Stimulated activated CD4-positive, alpha-beta T cell treated with anti-CD3 and anti-CD28 coated beads, Interleukin-4, amount 100 ng/mL, for 1 hour (primary cell): Measurements from ENCODE around the gene SLC24A2.
"Not testable (repeated sequence)": the region's sequence is repeated elsewhere in the genome, so short reads cannot be mapped to it uniquely, and the experiment has no call there.

Experiments
- DNase-seq: peaks from one replicate; pipeline ENCODE4 v3.0.0-alpha.2; 2020

Gene SLC24A2

DNA sequence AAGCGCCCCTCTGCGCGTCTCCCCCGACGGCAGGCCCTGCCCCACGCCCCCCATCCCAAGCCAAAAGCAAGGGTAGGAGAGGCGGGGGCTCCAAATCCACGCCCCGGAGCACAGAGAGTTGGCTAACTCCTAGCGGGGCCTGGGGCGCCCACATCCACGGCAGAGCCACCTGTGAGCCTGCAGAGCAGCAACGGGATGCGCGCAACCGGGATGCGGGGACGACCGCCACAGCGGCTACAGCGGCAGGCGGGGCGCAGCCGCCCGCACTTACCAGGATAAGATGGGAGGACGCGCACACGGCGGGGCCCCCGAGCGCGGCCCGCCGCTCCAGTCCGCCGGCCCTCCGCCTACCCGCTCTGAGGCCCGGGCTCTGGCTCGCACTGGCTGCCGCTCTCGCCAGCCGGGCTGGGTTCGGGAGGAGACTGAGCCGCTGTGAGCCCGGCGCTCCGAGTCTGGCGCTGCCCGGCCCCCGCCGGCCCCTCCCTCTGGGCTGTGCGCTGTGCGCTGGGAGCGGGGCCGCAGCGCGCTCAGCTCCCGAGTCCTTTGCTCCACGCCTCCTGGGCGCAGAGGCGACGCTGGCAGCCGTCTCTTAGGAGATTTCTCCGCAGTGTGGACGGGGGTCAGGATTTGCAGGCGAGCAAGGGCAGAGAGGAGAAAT, at the start of gene SLC24A2:
SLC24A2 (minus strand) TSS at position 424 of the 658 bp plus-strand sequence.
- no peak for DNase-seq

DNA sequence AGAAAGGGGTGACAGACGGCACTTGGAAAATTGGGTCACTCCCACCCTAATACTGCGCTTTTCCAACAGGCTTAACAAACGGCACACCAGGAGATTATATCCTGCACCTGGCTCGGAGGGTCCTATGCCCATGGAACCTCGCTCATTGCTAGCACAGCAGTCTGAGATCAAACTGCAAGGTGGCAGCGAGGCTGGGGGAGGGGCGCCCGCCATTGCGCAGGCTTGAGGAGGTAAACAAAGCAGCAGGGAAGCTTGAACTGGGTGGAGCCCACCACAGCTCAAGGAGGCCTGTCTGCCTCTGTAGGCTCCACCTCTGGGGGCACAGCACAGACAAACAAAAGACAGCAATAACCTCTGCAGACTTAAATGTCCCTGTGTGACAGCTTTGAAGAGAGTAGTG, 44.5 kb upstream of the SLC24A2 start:
- DNase-seq, result not testable (repeated sequence)

DNA sequence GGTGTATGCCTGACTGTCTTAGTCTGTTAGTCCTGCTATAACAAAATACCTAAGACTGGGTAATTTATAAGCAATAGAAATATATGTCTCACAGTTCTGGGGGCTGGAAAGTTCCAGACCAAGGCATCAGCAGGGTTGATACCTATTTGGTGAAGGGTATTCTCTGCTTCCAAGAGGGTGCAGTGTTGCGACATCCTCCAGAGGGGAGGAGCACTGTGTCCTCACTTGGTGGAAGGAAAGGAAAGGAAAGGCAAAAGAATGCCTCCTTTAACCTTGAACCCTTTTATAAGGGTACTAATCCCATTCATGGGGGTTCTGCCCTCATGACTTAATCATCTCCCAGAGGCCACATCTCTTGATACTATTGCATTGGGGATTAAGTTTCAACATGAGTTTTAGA, 42.0 kb upstream of the SLC24A2 start:
- no peak for DNase-seq

DNA sequence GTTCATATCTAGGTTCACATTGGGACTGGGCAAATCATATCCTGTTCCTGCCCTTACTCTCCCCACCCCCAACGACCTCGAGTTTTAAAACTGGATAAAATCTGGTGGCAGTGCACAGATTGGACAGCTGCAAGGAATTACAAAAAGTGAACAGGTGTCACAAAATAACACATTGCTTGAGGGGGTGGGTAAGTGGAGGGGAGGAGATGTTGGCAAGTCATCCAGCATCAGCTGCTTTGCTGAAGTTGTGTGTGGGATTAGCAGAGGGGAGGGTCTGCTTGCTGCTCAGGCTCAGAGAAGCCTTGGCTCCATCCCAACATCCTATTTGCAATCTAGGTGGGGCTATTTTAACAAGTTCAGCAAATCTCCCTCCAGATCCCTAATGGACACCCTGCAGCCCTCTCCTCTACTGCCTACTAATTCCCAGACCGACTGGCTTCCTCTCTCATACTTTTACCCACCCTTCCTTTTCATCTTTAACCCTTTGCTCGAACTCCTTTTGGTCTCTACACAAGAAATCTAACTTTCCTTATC, 39.8 kb upstream of the SLC24A2 start:
- no peak for DNase-seq

DNA sequence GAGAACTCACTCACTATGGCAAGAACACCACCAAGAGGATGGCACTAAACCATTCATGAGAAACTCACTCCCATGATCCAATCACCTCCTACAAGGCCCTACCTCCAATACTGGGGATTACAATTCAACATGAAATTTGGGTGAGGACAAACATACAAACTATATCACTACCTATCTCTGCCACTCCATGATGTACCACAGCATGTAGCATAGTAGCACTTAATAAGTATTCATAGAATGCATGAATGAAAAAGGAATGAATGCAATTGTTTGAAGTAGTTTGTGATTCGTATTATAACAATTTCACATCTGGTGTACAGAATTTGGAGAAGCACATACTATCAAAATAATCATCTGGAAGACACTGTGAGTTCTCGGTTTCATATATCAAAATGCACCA, 27.9 kb upstream of the SLC24A2 start:
- no peak for DNase-seq

DNA sequence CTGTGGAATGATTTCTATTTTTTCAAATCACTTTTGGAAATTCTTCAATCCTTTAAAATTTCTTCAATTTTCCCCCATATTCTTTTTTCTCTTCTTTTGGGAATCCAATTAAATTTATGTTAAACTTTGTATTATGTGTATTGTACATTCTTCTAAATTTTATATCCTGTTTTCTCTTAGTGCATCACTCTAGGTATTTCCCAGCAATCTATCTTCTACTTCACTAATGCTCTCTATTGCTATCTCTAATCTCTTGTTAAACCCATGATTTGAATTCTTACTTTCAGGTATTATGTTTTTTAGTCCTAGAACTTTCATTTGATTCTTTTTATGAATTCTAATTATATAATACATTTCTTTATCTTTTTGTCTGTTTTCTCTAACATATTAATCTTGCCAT, 23.4 kb upstream of the SLC24A2 start:
- no peak for DNase-seq

DNA sequence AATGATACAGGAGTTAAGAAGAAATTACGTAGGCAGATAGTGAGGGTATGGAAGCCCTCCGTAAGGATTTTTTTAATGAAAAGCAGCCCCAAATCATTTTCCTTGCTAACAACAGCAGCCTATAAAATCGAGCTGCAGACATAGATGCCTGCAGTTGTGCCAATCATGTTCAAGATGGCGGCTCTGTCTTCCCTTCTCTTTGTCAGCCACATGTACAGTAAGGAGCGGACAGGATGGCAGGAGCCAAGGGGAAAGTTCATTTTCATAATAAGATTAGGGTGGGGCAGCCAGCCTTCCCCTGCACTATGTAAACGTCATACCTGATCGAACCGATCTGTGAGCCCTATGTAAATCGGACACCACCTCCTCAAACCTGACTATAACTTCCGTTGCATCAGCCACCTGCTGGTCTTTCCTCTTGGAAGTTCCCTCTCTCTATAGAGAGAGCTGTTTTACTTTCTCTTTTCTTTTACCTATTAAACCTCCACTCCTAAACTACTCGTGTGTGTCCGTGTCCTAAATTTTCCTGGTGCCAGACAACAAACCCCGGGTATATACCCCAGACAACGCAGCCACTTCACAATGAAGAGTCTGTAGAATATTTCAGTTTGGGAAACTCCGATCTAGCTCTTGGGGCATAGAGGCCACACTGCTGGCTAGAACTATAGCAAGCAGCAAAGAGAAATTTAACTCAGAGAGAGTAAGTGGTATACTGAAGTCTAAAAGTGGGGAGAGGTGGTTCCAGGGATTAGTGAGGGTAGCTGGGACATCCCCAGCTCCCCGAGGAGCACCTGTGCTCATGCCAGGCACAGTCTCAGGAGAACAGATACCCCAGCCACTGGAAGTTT, 20.8 kb upstream of the SLC24A2 start:
- no peak for DNase-seq

DNA sequence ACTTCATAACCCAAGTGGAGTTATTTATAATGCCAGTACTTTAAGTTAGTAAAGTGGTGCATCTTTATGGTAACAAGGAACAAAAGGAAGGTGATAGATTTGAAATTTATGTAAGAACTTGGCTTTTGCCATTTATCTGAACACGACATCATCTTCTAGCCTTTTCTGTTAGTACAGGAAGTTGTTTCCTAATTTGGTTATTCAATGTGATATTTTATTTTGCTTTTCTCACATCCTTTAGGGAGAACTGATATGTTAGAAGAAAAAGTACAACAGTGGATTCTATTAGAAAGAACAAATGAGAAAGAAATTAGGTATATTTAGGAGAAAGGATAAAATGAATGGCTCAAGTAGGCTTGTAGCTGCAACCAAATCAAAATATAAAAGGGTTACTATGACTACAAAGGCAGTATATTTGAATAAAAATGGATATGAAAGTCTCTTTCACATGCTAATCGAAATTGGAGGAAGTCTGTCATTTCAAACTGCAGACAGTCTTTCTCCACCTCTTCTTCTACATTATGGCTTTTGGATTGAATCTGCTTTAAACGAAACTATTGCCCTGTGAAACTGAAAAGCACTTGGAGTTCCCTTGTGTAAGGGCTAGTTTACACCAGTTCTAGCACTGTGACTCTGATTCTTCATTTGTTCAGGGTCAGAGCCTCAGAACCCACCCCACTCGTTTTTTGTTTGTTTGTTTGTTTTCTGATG, 18.5 kb upstream of the SLC24A2 start:
- no peak for DNase-seq

DNA sequence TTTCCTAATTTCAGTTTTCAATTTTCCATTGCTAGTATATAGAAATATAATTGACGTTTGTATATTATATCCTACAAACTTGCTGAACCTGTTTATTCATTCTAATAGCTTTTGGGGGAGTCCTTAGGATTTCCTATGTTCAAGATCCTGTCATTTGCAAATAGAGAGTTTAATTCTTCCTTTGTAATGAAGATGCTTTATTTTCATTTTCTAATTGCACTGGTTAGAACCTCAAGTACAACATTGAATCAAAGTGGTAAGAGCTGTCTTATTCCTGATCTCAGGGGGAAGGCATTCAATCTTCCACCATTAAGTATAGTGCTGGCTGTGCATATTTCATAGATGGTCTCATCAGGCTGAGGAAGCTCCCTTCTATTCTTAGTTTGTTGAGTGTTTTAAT, 15.6 kb upstream of the SLC24A2 start:
- DNase-seq, result no peak

DNA sequence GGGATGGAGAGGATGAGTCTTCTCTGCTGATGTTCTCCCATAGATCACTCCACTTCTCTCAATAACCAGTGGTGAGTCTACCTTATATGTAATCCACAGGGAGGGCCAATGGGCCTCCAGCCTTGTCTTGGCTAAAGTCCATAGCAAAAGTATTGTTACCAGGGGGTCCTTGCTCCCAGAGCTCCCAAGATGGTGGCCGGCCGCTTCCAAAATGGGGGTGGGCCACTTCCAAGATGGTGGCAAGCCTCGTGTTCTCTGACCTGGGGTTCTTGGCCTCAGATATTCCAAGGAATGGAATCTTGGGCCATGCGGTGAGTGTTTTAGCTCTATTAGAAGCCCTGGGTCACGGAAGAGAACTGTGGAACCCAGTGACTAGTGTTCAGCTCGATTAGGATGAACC, 12.0 kb upstream of the SLC24A2 start:
- DNase-seq, result no peak

DNA sequence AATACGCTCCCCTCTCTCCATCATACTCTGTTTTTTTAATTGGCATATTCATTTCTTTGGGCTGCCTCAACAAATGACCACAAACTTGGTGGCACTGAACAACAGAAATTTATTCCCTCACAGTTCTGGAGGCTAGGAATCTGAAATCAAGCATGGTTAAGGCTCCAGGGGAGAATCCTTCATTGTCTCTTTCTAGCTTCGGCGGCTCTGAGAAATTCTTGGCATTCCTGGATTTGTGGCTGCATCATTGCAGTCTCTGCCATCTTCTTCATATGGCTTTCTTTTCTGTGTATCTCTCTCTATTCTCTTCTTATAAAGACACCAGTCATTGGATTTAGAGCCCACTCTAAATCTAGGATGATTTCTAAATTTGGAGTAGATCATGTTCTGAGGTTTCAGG, 10.9 kb upstream of the SLC24A2 start:
- DNase-seq, result no peak

DNA sequence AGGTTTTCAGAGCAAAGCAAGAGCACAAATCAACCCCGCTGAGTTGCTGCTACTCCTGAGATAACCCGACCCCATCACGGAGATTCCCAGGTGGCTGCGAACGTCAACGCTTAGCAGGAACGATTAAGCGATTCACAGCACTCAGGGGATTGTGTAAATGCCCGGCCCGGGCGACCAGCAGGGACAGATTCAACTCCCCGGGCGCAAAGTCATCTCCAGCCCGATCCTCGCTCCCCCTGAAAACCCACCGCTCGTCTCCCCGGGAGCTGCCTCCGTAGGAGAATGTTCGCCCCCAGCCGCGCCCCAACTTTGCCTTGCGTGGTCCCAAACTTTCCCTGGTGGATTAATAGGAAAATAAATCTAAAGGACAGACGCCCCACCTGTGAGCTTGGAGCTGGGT, 685 bp downstream of the SLC24A2 start:
- no peak for DNase-seq

DNA sequence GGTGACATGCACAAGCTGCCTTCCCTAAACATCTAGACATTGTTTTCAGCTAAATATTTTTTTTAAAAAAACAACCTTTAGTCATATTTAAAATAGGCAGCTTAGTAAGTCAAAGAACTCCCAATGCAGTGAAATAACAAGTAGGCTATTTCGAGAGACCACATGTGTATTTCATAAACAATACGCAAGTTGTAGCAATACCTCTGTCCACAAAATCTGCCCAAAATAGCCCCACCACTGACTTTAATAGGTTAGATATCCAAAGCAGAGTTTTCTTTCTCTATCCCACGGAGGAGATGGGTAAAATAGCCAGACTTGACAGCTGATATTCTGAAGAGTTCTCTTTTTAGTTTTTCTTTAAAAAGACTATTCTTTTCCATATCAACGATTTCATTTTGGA, 1.2 kb downstream of the SLC24A2 start:
- DNase-seq, result no peak

DNA sequence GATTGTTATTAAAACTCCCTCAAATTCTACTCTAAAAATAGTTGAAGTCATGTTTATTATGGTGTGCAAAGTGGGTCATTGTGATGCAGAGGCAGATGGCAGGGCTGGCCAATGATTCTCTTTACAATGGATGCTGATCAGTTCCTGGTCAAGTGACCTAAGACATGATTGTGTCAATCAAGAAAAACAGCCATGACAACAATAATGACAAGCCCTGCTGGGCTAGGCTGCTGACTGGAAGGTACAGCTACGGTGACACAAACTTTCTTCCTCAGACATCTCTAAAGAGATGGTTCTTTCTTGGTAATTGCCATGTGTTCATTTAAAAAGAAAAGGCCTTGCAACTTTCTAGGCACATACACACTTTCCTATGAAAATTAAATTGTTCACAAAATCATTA, 3.6 kb downstream of the SLC24A2 start:
- DNase-seq, result no peak

DNA sequence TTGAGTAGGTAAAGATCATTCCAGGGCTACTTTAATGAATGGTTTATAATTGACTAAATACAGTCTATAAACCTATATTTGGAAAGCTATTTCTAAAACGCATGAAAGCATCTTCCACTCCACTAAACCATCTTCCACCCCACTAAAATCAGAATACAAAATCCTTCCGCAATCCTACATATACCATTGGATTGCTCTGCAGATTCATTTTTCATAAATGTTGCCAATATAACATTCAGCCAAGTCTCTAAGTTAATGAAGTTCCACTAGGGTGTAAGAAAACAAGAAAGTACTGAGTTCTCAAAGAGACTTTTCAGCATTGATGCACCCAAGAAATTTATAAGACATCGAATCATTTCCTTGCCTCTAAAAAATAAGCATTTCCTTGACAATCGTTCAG, 4.7 kb downstream of the SLC24A2 start:
- DNase-seq, result no peak

DNA sequence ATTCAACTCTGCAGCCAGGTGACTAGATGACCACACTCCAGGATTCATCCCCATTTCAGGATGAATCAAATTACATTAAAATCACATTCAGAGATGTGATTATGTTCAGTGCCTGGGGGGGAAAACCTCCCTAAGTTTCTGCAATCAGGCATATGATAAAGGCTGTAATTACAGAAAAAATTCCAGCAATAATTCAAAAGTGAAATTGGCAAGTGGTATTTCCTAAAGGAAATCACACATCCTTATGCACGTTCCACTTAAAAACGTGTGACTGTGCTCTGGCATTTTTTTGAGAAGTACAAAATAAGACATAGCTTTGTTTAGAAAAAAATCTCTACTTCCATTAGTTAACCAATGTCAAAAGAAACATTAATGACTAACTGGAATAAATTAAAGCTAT, 5.3 kb downstream of the SLC24A2 start:
- no peak for DNase-seq

DNA sequence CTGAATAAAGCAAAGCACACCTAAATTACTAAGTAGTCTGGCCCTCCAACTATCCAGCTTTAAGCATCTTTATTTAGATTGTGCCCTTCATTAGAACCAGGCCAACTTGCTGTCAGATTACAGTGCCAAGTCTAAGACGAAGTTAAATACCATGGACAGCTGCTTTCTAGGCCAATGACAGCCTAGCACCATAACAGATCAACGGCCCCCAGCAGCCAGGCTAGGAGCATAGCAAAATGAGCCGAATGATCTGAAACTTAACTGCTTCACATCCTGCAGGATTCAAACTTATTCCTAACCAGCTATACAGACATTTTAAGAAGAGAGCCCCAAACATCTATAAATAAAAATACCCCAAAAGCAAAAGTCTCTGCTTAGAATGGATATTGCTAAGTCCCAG, 6.8 kb downstream of the SLC24A2 start:
- no peak for DNase-seq

DNA sequence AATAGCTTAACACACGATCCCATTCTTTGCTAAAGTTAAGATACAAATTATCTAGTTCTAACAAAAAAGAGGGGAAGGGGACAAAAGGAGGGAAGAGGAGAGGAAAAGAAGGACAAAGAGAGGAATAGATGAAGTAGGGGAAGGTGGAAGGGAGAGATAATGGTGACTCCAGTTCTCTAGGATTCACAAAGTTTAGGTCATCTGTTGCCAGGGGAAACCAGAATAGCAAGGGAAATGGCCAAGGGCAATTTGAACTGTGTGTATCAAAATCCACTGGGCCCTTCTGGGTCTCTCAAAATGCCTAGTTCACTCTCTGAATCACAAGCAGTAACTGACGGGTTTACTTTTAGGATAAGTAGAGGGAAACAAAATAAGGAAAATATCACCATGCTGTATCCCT, 7.6 kb downstream of the SLC24A2 start:
- DNase-seq, result no peak

DNA sequence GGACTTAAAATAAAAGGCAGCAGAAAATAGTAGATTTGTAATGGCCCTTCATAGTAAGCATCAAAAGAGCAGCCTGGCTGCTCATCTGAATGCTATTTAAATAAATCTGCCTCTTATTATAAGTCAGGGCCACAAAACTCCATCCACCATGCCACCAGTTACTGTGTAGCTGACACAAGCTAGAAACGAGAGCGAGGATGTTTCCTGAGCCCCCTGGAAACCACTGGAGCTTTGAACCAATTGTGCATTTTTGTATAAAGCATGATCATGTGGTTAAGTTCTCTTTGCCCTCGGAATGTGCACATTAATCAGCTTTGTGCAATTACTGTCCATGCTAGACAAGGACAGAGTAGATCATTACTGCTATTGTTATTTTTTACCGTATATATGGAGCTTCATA, 17.4 kb downstream of the SLC24A2 start:
- DNase-seq, result no peak

DNA sequence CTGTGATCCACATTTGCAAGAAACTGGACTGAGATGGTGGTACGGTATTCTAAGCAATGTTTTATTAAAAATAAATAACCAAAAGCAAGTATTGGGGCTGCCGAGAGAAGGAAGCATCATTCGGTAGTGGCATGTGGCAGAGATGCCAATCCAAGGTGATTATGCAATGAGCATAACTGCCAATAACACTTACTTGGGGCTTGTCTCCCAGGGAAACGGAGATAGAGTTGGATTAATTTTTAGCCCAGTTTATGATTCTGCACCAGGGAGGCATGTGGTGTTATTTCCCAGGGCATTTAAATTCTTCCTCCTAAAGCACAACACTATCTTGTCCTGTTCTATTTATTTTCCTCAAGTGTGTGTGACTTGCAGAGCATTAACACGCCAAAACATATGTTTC, 17.9 kb downstream of the SLC24A2 start:
- no peak for DNase-seq

DNA sequence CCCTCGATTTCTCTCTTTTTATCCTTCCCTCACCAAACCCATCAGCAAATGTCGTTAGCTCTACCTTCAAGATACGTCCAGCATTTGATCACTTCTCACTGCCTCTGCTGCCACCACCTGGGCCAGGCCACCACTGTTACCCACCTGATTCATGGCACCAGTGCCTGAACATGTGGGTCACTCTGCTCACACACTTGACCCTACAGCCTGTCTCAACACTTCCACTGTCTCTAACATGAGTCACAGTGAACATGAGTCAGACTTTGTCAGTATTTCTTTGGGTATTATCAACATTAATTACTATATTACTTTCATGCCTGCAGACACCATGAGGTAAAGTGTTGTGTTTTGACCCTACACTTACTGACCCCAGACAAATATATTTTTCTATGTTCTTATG, 19.6 kb downstream of the SLC24A2 start:
- DNase-seq, result no peak

DNA sequence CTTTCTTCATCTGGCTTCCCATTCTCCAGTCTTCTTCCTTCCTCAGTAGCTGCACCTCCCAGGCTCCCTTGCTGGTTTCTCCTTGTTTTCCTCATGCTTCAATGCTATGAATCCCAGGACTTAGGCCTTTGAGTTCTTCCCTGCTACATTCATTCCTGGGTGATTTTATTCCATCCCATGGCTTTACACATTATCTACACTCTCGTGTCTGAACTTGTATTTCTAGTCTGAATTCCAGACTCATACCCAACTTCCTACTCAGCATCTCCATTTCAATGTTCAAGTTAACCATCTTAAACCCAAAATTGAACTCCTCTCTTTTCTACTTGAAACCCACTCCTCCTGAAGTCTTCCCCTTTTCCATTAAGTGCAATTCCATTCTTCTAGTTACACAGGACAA, 20.0 kb downstream of the SLC24A2 start:
- DNase-seq, result no peak

DNA sequence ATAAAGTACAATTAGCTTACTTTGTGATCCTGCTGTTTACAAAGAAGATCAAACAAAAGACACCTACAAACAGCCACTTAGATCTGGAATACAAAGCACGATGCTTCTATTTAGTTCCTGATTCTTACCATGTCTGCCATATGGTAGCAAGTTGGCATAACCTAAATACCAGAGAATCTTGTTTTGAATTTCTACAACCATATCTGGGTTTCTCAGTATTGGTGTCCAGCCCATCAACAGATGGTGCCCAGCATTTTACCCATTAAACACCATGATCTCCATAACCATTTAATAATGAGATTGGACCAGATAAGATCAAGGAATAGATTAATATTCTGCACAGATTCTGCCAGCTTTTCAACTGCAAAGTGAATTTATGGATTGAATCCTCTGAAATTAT, 29.8 kb downstream of the SLC24A2 start:
- DNase-seq, result no peak

DNA sequence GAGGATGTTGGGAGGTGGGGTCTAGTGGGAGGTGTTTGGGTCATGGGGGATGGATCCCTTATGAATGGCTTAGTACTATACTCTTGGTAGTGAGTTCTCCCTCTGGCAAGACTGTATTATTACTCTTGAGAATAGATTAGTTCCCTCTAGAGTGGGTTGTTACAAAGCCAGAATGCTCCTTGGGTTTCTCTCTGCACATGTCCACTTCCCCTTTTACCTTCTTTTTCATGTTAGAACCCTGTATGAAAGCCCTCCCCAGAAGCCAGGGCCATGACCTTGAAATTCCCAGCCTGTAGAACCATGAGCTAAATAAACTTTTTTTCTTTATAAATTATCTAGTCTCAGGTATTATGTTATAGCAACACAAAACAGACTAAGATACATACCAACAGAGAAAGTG, 31.1 kb downstream of the SLC24A2 start:
- DNase-seq, result no peak
